NCI-H446 treated with DMSO at 0.1 percent for 48 hours (cell line): ENCODE results near the gene TBK1.

Source experiments
- DNase-seq: peaks from one replicate; lab custom pipeline; 2025; lab: John Stamatoyannopoulos, UW

The TBK1 gene

GRCh38 chr12:64452559-64453329 lies 824 bp downstream of the TBK1 start:
- no peak for DNase-seq

- no peak for DNase-seq
Measured at GRCh38 chr12:64455506-64455905, 3.6 kb downstream of the TBK1 start.

- DNase-seq = no peak
Measured at GRCh38 chr12:64456119-64456518, 4.2 kb downstream of the TBK1 start.

GRCh38 chr12:64457032-64457431 lies 5.1 kb downstream of the TBK1 start:
- no peak for DNase-seq

GRCh38 chr12:64457466-64457865 lies 5.5 kb downstream of the TBK1 start:
- DNase-seq = no peak

GRCh38 chr12:64457923-64458322 lies 6.0 kb downstream of the TBK1 start:
- no peak for DNase-seq

GRCh38 chr12:64459394-64459891 lies 7.5 kb downstream of the TBK1 start:
- DNase-seq = no peak

GRCh38 chr12:64461634-64462414 lies 9.9 kb downstream of the TBK1 start:
- DNase-seq = no peak

GRCh38 chr12:64466178-64466577 lies 14.3 kb downstream of the TBK1 start:
- DNase-seq = no peak

- DNase-seq = no peak
Measured at GRCh38 chr12:64468966-64469365, 17.0 kb downstream of the TBK1 start.

- DNase-seq = no peak
Measured at GRCh38 chr12:64469455-64470142, 17.7 kb downstream of the TBK1 start.

GRCh38 chr12:64470495-64470894 lies 18.6 kb downstream of the TBK1 start:
- DNase-seq = no peak

- no peak for DNase-seq
Measured at GRCh38 chr12:64473176-64473575, 21.3 kb downstream of the TBK1 start.

GRCh38 chr12:64475518-64475917 lies 23.6 kb downstream of the TBK1 start:
- no peak for DNase-seq

- DNase-seq = no peak
Measured at GRCh38 chr12:64476844-64477243, 24.9 kb downstream of the TBK1 start.

- no peak for DNase-seq
Measured at GRCh38 chr12:64478661-64479060, 26.7 kb downstream of the TBK1 start.

- DNase-seq = no peak
Measured at GRCh38 chr12:64480148-64480547, 28.2 kb downstream of the TBK1 start.

GRCh38 chr12:64486657-64487056 lies 34.7 kb downstream of the TBK1 start:
- no peak for DNase-seq

GRCh38 chr12:64491718-64492117 lies 39.8 kb downstream of the TBK1 start:
- DNase-seq = no peak

GRCh38 chr12:64493513-64493912 lies 41.6 kb downstream of the TBK1 start:
- no peak for DNase-seq

- DNase-seq = no peak
Measured at GRCh38 chr12:64494998-64495729, 43.2 kb downstream of the TBK1 start.

GRCh38 chr12:64496839-64497400 lies 45.0 kb downstream of the TBK1 start:
- DNase-seq = no peak
